Osteoblast (primary cell): ENCODE data around the gene SLC24A4. TPM values are rescaled to one million over a fixed set of nuclear protein-coding genes. Genes with fewer than 3 reads are reported as not detected.

Experiments used
- DNase-seq: peaks from one replicate; pipeline ENCODE4 v3.0.0; 2011; ENCODE audit warnings: low spot score, mixed read lengths; ENCODE audit not compliant: insufficient read length; ENCODE audit errors: missing footprints
- H2AFZ ChIP-seq: 2 replicates; pipeline ENCODE4 v1.6.0; 2011; ENCODE audit warnings: mild to moderate bottlenecking, low read length
- H3K27ac ChIP-seq: 2 replicates; pipeline ENCODE4 v1.5.1; 2011; ENCODE audit warnings: mild to moderate bottlenecking, low read depth, low read length, moderate library complexity
- H3K27me3 ChIP-seq: 2 replicates; pipeline ENCODE4 v1.6.0; 2012; ENCODE audit warnings: mild to moderate bottlenecking, control low read depth, inconsistent platforms, low read length, moderate library complexity; ENCODE audit not compliant: insufficient read depth
- H3K36me3 ChIP-seq: 2 replicates; pipeline ENCODE4 v1.5.1; 2011; ENCODE audit warnings: mild to moderate bottlenecking, low read length, control low read depth, moderate library complexity; ENCODE audit not compliant: insufficient read depth
- H3K4me1 ChIP-seq: 2 replicates; pipeline ENCODE4 v1.5.1; 2011; ENCODE audit warnings: mild to moderate bottlenecking, low read length, control low read depth, moderate library complexity; ENCODE audit not compliant: insufficient read depth
- H3K4me2 ChIP-seq: 2 replicates; pipeline ENCODE4 v1.6.0; 2011; ENCODE audit warnings: mild to moderate bottlenecking, low read length; ENCODE audit not compliant: insufficient read depth
- H3K4me3 ChIP-seq: fragments of 200-600 bp; sonication (generic); 3 replicates; pipeline ENCODE4 v1.5.1; 2012; ENCODE audit warnings: mild to moderate bottlenecking, low read length, inconsistent platforms; ENCODE audit not compliant: insufficient read depth
- H3K79me2 ChIP-seq: 2 replicates; pipeline ENCODE4 v1.6.0; 2012; ENCODE audit warnings: mild to moderate bottlenecking, low read length, control low read depth, inconsistent platforms; ENCODE audit not compliant: insufficient read depth
- H3K9me3 ChIP-seq: 2 replicates; pipeline ENCODE4 v1.5.1; 2011; ENCODE audit warnings: low read depth, low read length, control low read depth
- H4K20me1 ChIP-seq: 2 replicates; pipeline ENCODE4 v1.6.0; 2012; ENCODE audit warnings: mild to moderate bottlenecking, low read length, control low read depth; ENCODE audit not compliant: insufficient read depth
- CTCF ChIP-seq: IDR thresholded peaks from 2 replicates; pipeline ENCODE4 v1.5.1; 2011; ENCODE audit warnings: mild to moderate bottlenecking, low read depth, low read length, moderate library complexity; ENCODE audit errors: extremely low read depth
- total RNA-seq: library from RNA; depleted of rRNA; stranded (reverse); fragments of >200 nt; gene quantifications from 2 replicates; pipeline ENCODE4 v1.2.3, GENCODE V29; 2012

SLC24A4 gene
- total RNA-seq, 1 donor: under 0.01 TPM

GRCh38 chr14:92336363-92336762, 13.4 kb downstream of the SLC24A4 start:
- Histone ChIP-seq H3K4me1 (no peaks in the 10 kb centered on the region), H3K27ac (no peak overlapping the region), H3K27me3 (peaks cover 16% of the 10 kb centered on the region), H3K4me3 (no peak overlapping the region), H3K79me2 (no peaks in the 10 kb centered on the region), H3K36me3 (no peaks in the 10 kb centered on the region), H3K9me3 (no peaks in the 10 kb centered on the region), H3K4me2 (no peak overlapping the region), H2AFZ (no peak overlapping the region), H4K20me1 (no peaks in the 10 kb centered on the region)
- DNase-seq: no peak
- TF ChIP-seq CTCF: no peak

GRCh38 chr14:92339426-92339825, 16.5 kb downstream of the SLC24A4 start:
- no peaks in the 10 kb centered on the region for H4K20me1 ChIP-seq
- H2AFZ ChIP-seq: no peak overlapping the region
- H3K9me3 ChIP-seq: no peaks in the 10 kb centered on the region
- DNase-seq: no peak
- no peaks in the 10 kb centered on the region for H3K79me2 ChIP-seq
- no peaks in the 10 kb centered on the region for H3K4me1 ChIP-seq
- no peak overlapping the region for H3K27ac ChIP-seq
- H3K36me3 ChIP-seq: no peaks in the 10 kb centered on the region
- no peak for TF ChIP-seq CTCF
- H3K4me2 ChIP-seq: no peak overlapping the region
- H3K4me3 ChIP-seq: no peak overlapping the region
- H3K27me3 ChIP-seq: peaks cover 20% of the 10 kb centered on the region

GRCh38 chr14:92340071-92340470, 17.1 kb downstream of the SLC24A4 start:
- Histone ChIP-seq H2AFZ (no peak overlapping the region), H3K4me3 (no peak overlapping the region), H3K4me2 (no peak overlapping the region), H4K20me1 (no peaks in the 10 kb centered on the region), H3K4me1 (no peaks in the 10 kb centered on the region), H3K79me2 (no peaks in the 10 kb centered on the region), H3K27me3 (peaks cover 20% of the 10 kb centered on the region), H3K36me3 (no peaks in the 10 kb centered on the region), H3K9me3 (no peaks in the 10 kb centered on the region), H3K27ac (no peak overlapping the region)
- no peak for DNase-seq
- TF ChIP-seq CTCF: no peak

- no peak overlapping the region for H3K4me3 ChIP-seq
- H3K27me3 ChIP-seq: peaks cover 20% of the 10 kb centered on the region
- no peak overlapping the region for H3K27ac ChIP-seq
- H4K20me1 ChIP-seq: no peaks in the 10 kb centered on the region
- H3K79me2 ChIP-seq: no peaks in the 10 kb centered on the region
- TF ChIP-seq CTCF: no peak
- H3K4me2 ChIP-seq: no peak overlapping the region
- no peaks in the 10 kb centered on the region for H3K9me3 ChIP-seq
- H3K36me3 ChIP-seq: no peaks in the 10 kb centered on the region
- no peak for DNase-seq
- H2AFZ ChIP-seq: no peak overlapping the region
- H3K4me1 ChIP-seq: no peaks in the 10 kb centered on the region
Measured at GRCh38 chr14:92340931-92341330, 18.0 kb downstream of the SLC24A4 start.
